Measurements from ENCODE around the gene HOXB6.

GRCh38 chr17:48637323-48638260 is 32.8 kb upstream of the HOXB6 start:
- no peak for TF ChIP-seq CTCF (IDR thresholded peaks at IDR 0.05)
- no peak for TF ChIP-seq POLR2A (IDR thresholded peaks at IDR 0.05)

Measured in ovary (tissue), 3 donors.